Measurements from ENCODE around the gene MAP2. TPM values are rescaled to one million over a fixed set of nuclear protein-coding genes. Genes with fewer than 3 reads are reported as not detected.

The MAP2 gene
- total and polyA plus RNA-seq, 5 experiments from 2014 or later = 0.26 to 0.47 TPM; not detected in 3

DNA sequence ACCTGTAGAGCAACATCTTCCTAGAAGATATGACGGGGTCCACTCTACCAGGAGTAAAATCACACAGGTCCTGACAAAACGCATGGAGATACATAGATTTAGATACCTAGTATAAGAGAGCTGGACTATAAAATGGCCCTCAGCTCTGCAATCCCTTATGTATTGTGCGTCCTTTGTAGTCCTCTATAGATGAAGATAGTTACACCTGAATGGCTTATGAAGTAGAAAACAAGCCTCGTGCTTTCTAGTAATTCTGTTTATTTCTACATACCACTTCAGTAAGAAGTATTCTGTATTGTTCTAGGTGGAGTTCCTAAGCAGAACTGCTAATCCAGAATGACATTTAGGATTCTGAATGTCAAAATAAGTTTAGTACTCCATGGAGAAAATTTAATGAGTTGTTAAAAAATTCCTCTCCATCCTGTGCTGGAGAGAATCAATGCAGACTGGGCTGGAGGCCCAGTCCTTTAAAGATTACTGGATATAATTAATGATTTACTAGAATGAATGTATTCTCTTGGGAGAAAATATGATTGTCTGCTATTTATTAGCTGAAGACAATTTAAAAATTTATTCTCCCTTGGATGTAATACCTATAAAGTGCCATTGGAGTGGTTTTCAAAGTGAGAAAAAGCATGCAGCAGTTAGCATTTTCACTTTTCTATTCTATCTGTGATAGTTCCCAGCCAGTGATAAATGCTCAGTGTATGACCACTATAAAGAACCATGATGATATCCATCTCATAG is 200.5 kb downstream of the MAP2 start:
- ATAC-seq (no peak), DNase-seq (no peak)
- POLR2A ChIA-PET = no interaction called here
- H3K27me3 Mint-ChIP-seq = peaks cover 0 to 4% (median 0%) of the 10 kb centered on the region in 5 donors
- no peak overlapping the region for H3K27ac Mint-ChIP-seq
- no peaks in the 10 kb centered on the region for H3K36me3 Mint-ChIP-seq
- H3K4me1 Mint-ChIP-seq = peaks cover 0 to 6% (median 0%) of the 10 kb centered on the region in 4 donors
- H3K4me3 Mint-ChIP-seq = no peak overlapping the region
- H3K9me3 Mint-ChIP-seq = no peaks in the 10 kb centered on the region

- no peak for DNase-seq
- Mint-ChIP-seq H3K36me3 (no peaks in the 10 kb centered on the region), H3K4me3 (no peak overlapping the region), H3K27ac (no peak overlapping the region), H3K4me1 (no peaks in the 10 kb centered on the region), H3K9me3 (peaks cover 0 to 10% (median 0%) of the 10 kb centered on the region in 9 donors), H3K27me3 (peaks cover 0 to 15% (median 0%) of the 10 kb centered on the region in 5 donors)
- ATAC-seq = no peak
- POLR2A ChIA-PET = no interaction called here
These were observed 205.8 kb downstream of the MAP2 start for GRCh38 chr2:209629597-209629996.

DNA sequence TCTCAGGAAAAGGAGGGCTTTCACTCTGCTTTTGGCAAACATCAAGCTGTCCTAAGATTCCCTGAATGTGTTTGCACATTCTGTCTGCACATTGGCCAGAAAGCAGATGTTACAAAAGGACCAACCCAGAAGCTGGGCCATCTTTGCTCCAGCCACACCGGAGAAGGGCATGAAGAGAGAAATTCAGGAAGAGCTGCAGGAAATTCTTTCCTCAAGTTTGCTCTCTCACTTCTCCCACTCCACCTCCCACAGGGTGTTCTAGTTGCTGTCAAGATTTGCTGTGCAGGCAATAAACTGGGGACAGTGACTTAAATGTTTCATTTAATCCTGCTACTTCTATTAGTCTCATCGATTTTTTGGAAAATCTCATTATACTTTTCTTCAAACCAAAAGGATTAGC is 210.1 kb downstream of the MAP2 start:
- POLR2A ChIA-PET = no interaction called here
- Mint-ChIP-seq H3K9me3 (peaks cover 0 to 10% (median 0%) of the 10 kb centered on the region in 9 donors), H3K27me3 (peaks cover 0 to 11% (median 0%) of the 10 kb centered on the region in 5 donors), H3K4me1 (no peaks in the 10 kb centered on the region), H3K27ac (no peak overlapping the region), H3K4me3 (no peak overlapping the region), H3K36me3 (no peaks in the 10 kb centered on the region)
- ATAC-seq (no peak), DNase-seq (no peak)

DNA sequence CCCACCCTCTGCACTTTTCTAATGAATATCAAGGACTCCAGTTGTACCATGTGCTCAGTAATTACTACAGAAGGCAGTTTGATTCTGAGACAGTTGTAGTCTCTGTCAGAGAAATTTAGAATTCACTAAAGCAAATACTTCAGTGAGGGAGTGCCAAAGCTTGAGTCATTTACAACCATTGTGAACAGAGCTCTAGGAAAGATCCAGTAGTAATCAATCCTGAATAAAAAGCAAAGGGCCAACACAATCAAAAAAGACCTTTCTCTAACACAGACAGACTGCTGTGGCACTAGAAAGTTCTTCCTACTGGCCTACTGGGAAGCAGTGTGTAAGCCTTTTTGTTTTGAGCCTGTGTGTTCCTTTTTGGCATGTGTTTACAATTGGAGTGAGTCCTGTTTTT is 212.2 kb downstream of the MAP2 start:
- ATAC-seq = no peak
- peaks cover 0 to 4% (median 0%) of the 10 kb centered on the region in 9 donors for H3K9me3 Mint-ChIP-seq
- H3K27me3 Mint-ChIP-seq = peaks cover 0 to 11% (median 0%) of the 10 kb centered on the region in 5 donors
- no peak for DNase-seq
- no peaks in the 10 kb centered on the region for H3K36me3 Mint-ChIP-seq
- no peak overlapping the region for H3K4me3 Mint-ChIP-seq
- POLR2A ChIA-PET = no interaction called here
- H3K4me1 Mint-ChIP-seq = no peaks in the 10 kb centered on the region
- H3K27ac Mint-ChIP-seq = no peak overlapping the region

- ATAC-seq (no peak), DNase-seq (no peak)
- Mint-ChIP-seq H3K9me3 (peaks cover 0 to 4% (median 0%) of the 10 kb centered on the region in 9 donors), H3K36me3 (no peaks in the 10 kb centered on the region), H3K4me3 (no peak overlapping the region), H3K27me3 (peaks cover 0 to 11% (median 0%) of the 10 kb centered on the region in 5 donors), H3K4me1 (no peaks in the 10 kb centered on the region), H3K27ac (no peak overlapping the region)
- POLR2A ChIA-PET = no interaction called here
These were observed 213.4 kb downstream of the MAP2 start for GRCh38 chr2:209637293-209637692.

GRCh38 chr2:209638346-209638745 is 214.5 kb downstream of the MAP2 start:
- no peak for DNase-seq
- no peak overlapping the region for H3K27ac Mint-ChIP-seq
- peaks cover 0 to 3% (median 0%) of the 10 kb centered on the region in 5 donors for H3K27me3 Mint-ChIP-seq
- H3K36me3 Mint-ChIP-seq = no peaks in the 10 kb centered on the region
- H3K4me1 Mint-ChIP-seq = no peaks in the 10 kb centered on the region
- POLR2A ChIA-PET = no interaction called here
- peaks cover 0 to 4% (median 0%) of the 10 kb centered on the region in 9 donors for H3K9me3 Mint-ChIP-seq
- no peak overlapping the region for H3K4me3 Mint-ChIP-seq
- ATAC-seq = no peak

GRCh38 chr2:209640358-209640757 is 216.5 kb downstream of the MAP2 start:
- no peak overlapping the region for H3K4me3 Mint-ChIP-seq
- H3K4me1 Mint-ChIP-seq = no peaks in the 10 kb centered on the region
- POLR2A ChIA-PET = no interaction called here
- no peak overlapping the region for H3K27ac Mint-ChIP-seq
- H3K27me3 Mint-ChIP-seq = no peaks in the 10 kb centered on the region
- ATAC-seq (no peak), DNase-seq (no peak)
- H3K36me3 Mint-ChIP-seq = no peaks in the 10 kb centered on the region
- peaks cover 0 to 4% (median 0%) of the 10 kb centered on the region in 9 donors for H3K9me3 Mint-ChIP-seq

- no peak overlapping the region for H3K27ac Mint-ChIP-seq
- H3K9me3 Mint-ChIP-seq = peaks cover 0 to 8% (median 0%) of the 10 kb centered on the region in 9 donors
- DNase-seq (no peak), ATAC-seq (no peak)
- no peaks in the 10 kb centered on the region for H3K36me3 Mint-ChIP-seq
- no peaks in the 10 kb centered on the region for H3K4me1 Mint-ChIP-seq
- no peak overlapping the region for H3K4me3 Mint-ChIP-seq
- POLR2A ChIA-PET = no interaction called here
- no peaks in the 10 kb centered on the region for H3K27me3 Mint-ChIP-seq
These were observed 218.4 kb downstream of the MAP2 start for GRCh38 chr2:209642146-209642820.

- Mint-ChIP-seq H3K27me3 (no peaks in the 10 kb centered on the region), H3K9me3 (peaks cover 0 to 8% (median 0%) of the 10 kb centered on the region in 9 donors), H3K4me3 (no peak overlapping the region), H3K27ac (no peak overlapping the region), H3K4me1 (no peaks in the 10 kb centered on the region), H3K36me3 (no peaks in the 10 kb centered on the region)
- POLR2A ChIA-PET = no interaction called here
- no peak for ATAC-seq
- DNase-seq = no peak
These were observed 221.0 kb downstream of the MAP2 start for GRCh38 chr2:209644842-209645241.

DNA sequence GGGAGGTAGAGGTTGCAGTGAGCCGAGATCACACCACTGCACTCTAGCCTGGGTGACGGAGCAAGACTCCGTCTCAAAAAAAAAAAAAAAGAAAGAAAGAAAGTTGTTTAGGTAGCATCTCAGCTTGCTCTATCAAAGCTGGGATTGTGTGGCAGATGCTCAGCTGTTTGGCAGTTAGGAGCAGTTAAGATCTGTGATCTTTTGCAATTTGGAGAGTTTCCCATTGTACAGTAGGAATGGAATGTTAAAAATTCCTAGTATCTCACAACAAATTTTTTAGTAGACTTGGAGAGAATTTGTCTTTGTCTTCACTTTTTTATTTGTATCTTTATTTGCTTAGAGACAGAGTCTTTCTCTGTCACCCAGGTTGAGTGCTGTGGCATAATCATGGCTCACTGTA is 224.9 kb downstream of the MAP2 start:
- POLR2A ChIA-PET = no interaction called here
- H3K36me3 Mint-ChIP-seq = no peaks in the 10 kb centered on the region
- no peak overlapping the region for H3K4me3 Mint-ChIP-seq
- DNase-seq (no peak), ATAC-seq (no peak)
- no peak overlapping the region for H3K27ac Mint-ChIP-seq
- no peaks in the 10 kb centered on the region for H3K27me3 Mint-ChIP-seq
- H3K9me3 Mint-ChIP-seq = peaks cover 0 to 17% (median 0%) of the 10 kb centered on the region in 9 donors
- H3K4me1 Mint-ChIP-seq = no peaks in the 10 kb centered on the region

GRCh38 chr2:209653134-209653533 is 229.3 kb downstream of the MAP2 start:
- H3K27ac Mint-ChIP-seq = no peak overlapping the region

GRCh38 chr2:209661286-209661894 is 237.5 kb downstream of the MAP2 start:
- Mint-ChIP-seq H3K36me3 (no peaks in the 10 kb centered on the region), H3K4me3 (no peak overlapping the region), H3K27ac (no peak overlapping the region), H3K4me1 (no peaks in the 10 kb centered on the region), H3K27me3 (peaks cover 0 to 1% (median 0%) of the 10 kb centered on the region in 5 donors), H3K9me3 (peaks cover 0 to 11% (median 0%) of the 10 kb centered on the region in 9 donors)
- no peak for DNase-seq
- no peak for ATAC-seq
- POLR2A ChIA-PET = no interaction called here

More at GRCh38 chr2:209653134-209653533, 229.3 kb downstream of the MAP2 start:
- Mint-ChIP-seq H3K36me3 (no peaks in the 10 kb centered on the region), H3K4me3 (no peak overlapping the region), H3K9me3 (peaks cover 0 to 9% (median 0%) of the 10 kb centered on the region in 9 donors), H3K4me1 (no peaks in the 10 kb centered on the region), H3K27me3 (no peaks in the 10 kb centered on the region)
- ATAC-seq (no peak), DNase-seq (no peak)
- POLR2A ChIA-PET = no interaction called here

DNA sequence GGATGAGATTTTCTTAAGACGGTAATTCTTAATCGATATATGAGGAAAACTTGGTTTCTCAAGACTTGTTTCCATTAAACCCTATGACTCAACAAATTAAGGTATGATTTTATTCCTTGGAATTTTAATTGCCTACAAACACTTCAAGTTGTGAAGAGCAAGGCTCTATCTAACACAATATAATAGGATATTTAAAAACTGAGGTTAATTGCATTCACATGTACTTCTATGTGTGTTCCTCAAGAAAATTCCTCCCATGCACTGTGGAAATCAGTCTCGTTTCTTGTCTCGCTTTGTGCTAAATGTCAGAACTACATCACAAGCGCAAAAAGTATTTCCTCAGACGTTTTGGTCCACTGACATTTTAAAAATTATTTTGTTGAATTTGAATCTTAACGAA is 238.2 kb downstream of the MAP2 start:
- peaks cover 0 to 11% (median 0%) of the 10 kb centered on the region in 9 donors for H3K9me3 Mint-ChIP-seq
- POLR2A ChIA-PET = no interaction called here
- no peaks in the 10 kb centered on the region for H3K36me3 Mint-ChIP-seq

More for the DNA sequence above, 238.2 kb downstream of the MAP2 start:
- Mint-ChIP-seq H3K27ac (no peak overlapping the region), H3K27me3 (peaks cover 0 to 1% (median 0%) of the 10 kb centered on the region in 5 donors), H3K4me1 (no peaks in the 10 kb centered on the region), H3K4me3 (no peak overlapping the region)
- ATAC-seq = no peak
- DNase-seq = no peak
